Measurements from ENCODE around the gene SHC4. TPM values are rescaled to one million over a fixed set of nuclear protein-coding genes. Genes with fewer than 3 reads are reported as not detected.

The SHC4 gene
- total and polyA plus RNA-seq, 2 experiments from 2014 or later: 0.43 to 0.45 TPM

- H3K36me3 ChIP-seq (ENCODE audit: low read depth): no peaks in the 10 kb centered on the region
- 6 to 7% methylated on average over 50 to 53 of the region's 54 CpGs for WGBS, 2 experiments (ENCODE audit: low coverage in 1 of 2, low lambda C conversion rate in 2 of 2, missing lambda C conversion rate in 2 of 2)
- DNase-seq: peak; percentile 83
- H3K4me2 ChIP-seq (ENCODE audit: unreplicated experiment): peak overlapping the region; percentile 99
- peaks cover 11% of the 10 kb centered on the region; the same call in 1 of the 2 replicates for H3K4me1 ChIP-seq (ENCODE audit: insufficient read depth)
- H3F3A ChIP-seq (ENCODE audit: insufficient read depth): peaks cover 14% of the 10 kb centered on the region
- no peaks in the 10 kb centered on the region for H4K20me1 ChIP-seq (ENCODE audit: insufficient read depth)
- TF ChIP-seq EZH2phosphoT487 (IDR thresholded peaks at IDR 0.05; ENCODE audit: insufficient read depth, low read depth) (no peak), EZH2 (IDR thresholded peaks at IDR 0.05; ENCODE audit: insufficient read depth, poor library complexity, severe bottlenecking) (no peak)
- H3K27ac ChIP-seq: peak overlapping the region; percentile 42; the same call in 1 of the 2 replicates
- no peaks in the 10 kb centered on the region for H3K27me3 ChIP-seq (replicated peaks; ENCODE audit: insufficient read depth)
- H2AFZ ChIP-seq: peak overlapping the region; percentile 91
- in situ Hi-C loops (cut with MboI): loop anchor here (10.0 kb wide), 1 partner anchor 98 kb away; no protein-coding TSS in a partner anchor
- no peaks in the 10 kb centered on the region for H3K79me2 ChIP-seq (ENCODE audit: insufficient read depth)
- H3K9me3 ChIP-seq (ENCODE audit: low read depth): no peaks in the 10 kb centered on the region
- H3K9ac ChIP-seq: peak overlapping the region; percentile 67
- H3K9me2 ChIP-seq (ENCODE audit: insufficient read depth): no peaks in the 10 kb centered on the region
- H3K4me3 ChIP-seq: peak overlapping the region; percentile 89
Observed at GRCh38 chr15:48962662-48963523, 826 bp downstream of the SHC4 start.

DNA sequence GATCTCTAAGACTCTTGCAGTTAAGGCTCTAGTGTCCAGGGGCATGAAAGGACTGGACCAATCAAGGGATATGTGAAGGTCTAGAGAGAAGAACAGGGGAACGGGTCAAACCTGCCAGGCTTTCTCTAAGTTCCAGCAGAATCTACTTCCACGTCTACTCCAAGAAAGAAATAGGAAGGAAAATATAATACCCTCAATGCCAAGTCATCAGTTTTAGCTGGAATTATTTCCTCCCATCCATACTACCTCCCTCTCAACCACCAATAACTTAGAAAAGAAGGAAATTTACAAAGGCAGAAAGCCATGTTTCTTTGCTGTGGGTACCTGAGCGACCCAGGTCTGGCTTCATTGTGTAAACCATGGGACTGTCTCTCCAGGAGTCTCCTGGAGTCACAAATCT, 7.8 kb downstream of the SHC4 start:
- Histone ChIP-seq H3K4me2 (ENCODE audit: unreplicated experiment) (no peak overlapping the region), H3K27ac (no peak overlapping the region), H3F3A (ENCODE audit: insufficient read depth) (no peaks in the 10 kb centered on the region), H3K27me3 (replicated peaks; ENCODE audit: insufficient read depth) (no peaks in the 10 kb centered on the region), H2AFZ (no peak overlapping the region), H3K9me2 (ENCODE audit: insufficient read depth) (no peaks in the 10 kb centered on the region), H3K4me1 (ENCODE audit: insufficient read depth) (peaks cover 9% of the 10 kb centered on the region), H3K4me3 (no peak overlapping the region), H3K9me3 (ENCODE audit: low read depth) (no peaks in the 10 kb centered on the region), H3K36me3 (ENCODE audit: low read depth) (no peaks in the 10 kb centered on the region), H3K9ac (no peak overlapping the region), H4K20me1 (ENCODE audit: insufficient read depth) (no peaks in the 10 kb centered on the region), H3K79me2 (ENCODE audit: insufficient read depth) (no peaks in the 10 kb centered on the region)
- no peak for DNase-seq
- in situ Hi-C loops (cut with MboI): no loop called here
- WGBS, 2 experiments (ENCODE audit: low coverage in 1 of 2, low lambda C conversion rate in 2 of 2, missing lambda C conversion rate in 2 of 2): 91 to 93% methylated on average over 3 of the region's 3 CpGs
- TF ChIP-seq EZH2phosphoT487 (IDR thresholded peaks at IDR 0.05; ENCODE audit: insufficient read depth, low read depth) (no peak), EZH2 (IDR thresholded peaks at IDR 0.05; ENCODE audit: insufficient read depth, poor library complexity, severe bottlenecking) (no peak)

DNA sequence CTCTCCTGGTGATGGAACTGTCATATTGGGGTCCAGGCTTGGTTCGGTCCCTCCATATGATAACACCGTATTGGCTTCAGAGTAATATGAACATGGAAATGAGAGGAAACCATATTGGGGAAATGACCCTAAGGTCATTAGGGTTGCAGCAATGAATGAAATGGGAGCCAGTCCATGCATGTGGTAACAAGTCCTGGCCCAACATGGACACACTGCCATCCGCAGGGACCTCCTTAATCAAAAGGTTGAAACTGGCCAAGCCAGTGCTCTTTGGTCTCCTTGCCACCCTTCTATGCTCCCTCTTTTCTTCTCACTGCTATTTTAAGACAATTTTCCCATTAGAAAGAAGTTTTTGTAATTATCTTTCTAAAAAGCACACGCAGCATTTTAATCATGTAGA, 8.3 kb downstream of the SHC4 start:
- no peaks in the 10 kb centered on the region for H3F3A ChIP-seq (ENCODE audit: insufficient read depth)
- in situ Hi-C loops (cut with MboI): no loop called here
- H3K4me3 ChIP-seq: no peak overlapping the region
- H3K27me3 ChIP-seq (replicated peaks; ENCODE audit: insufficient read depth): no peaks in the 10 kb centered on the region
- no peaks in the 10 kb centered on the region for H4K20me1 ChIP-seq (ENCODE audit: insufficient read depth)
- 97 to 98% methylated on average over 4 of the region's 4 CpGs for WGBS, 2 experiments (ENCODE audit: low coverage in 1 of 2, low lambda C conversion rate in 2 of 2, missing lambda C conversion rate in 2 of 2)
- H3K9me2 ChIP-seq (ENCODE audit: insufficient read depth): no peaks in the 10 kb centered on the region
- no peak overlapping the region for H3K4me2 ChIP-seq (ENCODE audit: unreplicated experiment)
- no peaks in the 10 kb centered on the region for H3K9me3 ChIP-seq (ENCODE audit: low read depth)
- H2AFZ ChIP-seq: no peak overlapping the region
- DNase-seq: no peak
- H3K79me2 ChIP-seq (ENCODE audit: insufficient read depth): no peaks in the 10 kb centered on the region
- H3K4me1 ChIP-seq (ENCODE audit: insufficient read depth): peaks cover 9% of the 10 kb centered on the region
- H3K27ac ChIP-seq: no peak overlapping the region
- TF ChIP-seq EZH2phosphoT487 (IDR thresholded peaks at IDR 0.05; ENCODE audit: insufficient read depth, low read depth) (no peak), EZH2 (IDR thresholded peaks at IDR 0.05; ENCODE audit: insufficient read depth, poor library complexity, severe bottlenecking) (no peak)
- no peak overlapping the region for H3K9ac ChIP-seq
- no peaks in the 10 kb centered on the region for H3K36me3 ChIP-seq (ENCODE audit: low read depth)

GRCh38 chr15:48954538-48954937, 9.2 kb downstream of the SHC4 start:
- H3K4me1 ChIP-seq (ENCODE audit: insufficient read depth): peaks cover 9% of the 10 kb centered on the region
- in situ Hi-C loops (cut with MboI): no loop called here
- no peaks in the 10 kb centered on the region for H4K20me1 ChIP-seq (ENCODE audit: insufficient read depth)
- H3K27ac ChIP-seq: no peak overlapping the region
- H3K4me3 ChIP-seq: no peak overlapping the region
- H3K36me3 ChIP-seq (ENCODE audit: low read depth): no peaks in the 10 kb centered on the region
- H3K9me3 ChIP-seq (ENCODE audit: low read depth): no peaks in the 10 kb centered on the region
- no peaks in the 10 kb centered on the region for H3F3A ChIP-seq (ENCODE audit: insufficient read depth)
- H3K9me2 ChIP-seq (ENCODE audit: insufficient read depth): no peaks in the 10 kb centered on the region
- no peaks in the 10 kb centered on the region for H3K27me3 ChIP-seq (replicated peaks; ENCODE audit: insufficient read depth)
- peak overlapping the region; percentile 20 for H3K4me2 ChIP-seq (ENCODE audit: unreplicated experiment)
- peak; percentile 72 for DNase-seq
- 38 to 51% methylated on average over 5 of the region's 5 CpGs for WGBS, 2 experiments (ENCODE audit: low coverage in 1 of 2, low lambda C conversion rate in 2 of 2, missing lambda C conversion rate in 2 of 2)
- H3K79me2 ChIP-seq (ENCODE audit: insufficient read depth): no peaks in the 10 kb centered on the region
- no peak overlapping the region for H3K9ac ChIP-seq
- no peak for TF ChIP-seq EZH2 (IDR thresholded peaks at IDR 0.05; ENCODE audit: insufficient read depth, poor library complexity, severe bottlenecking)
- no peak for TF ChIP-seq EZH2phosphoT487 (IDR thresholded peaks at IDR 0.05; ENCODE audit: insufficient read depth, low read depth)
- H2AFZ ChIP-seq: peak overlapping the region; percentile 59

All from GM23248 (cell line).